HG03064 (cell line): ENCODE data around the gene DCAF8.
A peak's percentile ranks its signal among the peaks of the same experiment; 100 is the strongest.

Source experiments
- ATAC-seq: cut with Tn5 transposase; IDR thresholded peaks from one replicate; pipeline ENCODE4 v1.9.1; 2021; ENCODE audit warnings: low read depth; ENCODE audit not compliant: unreplicated experiment

DCAF8 gene

GRCh38 chr1:160206421-160207117 lies 55.8 kb downstream of the DCAF8 start:
- ATAC-seq: no peak

DNA sequence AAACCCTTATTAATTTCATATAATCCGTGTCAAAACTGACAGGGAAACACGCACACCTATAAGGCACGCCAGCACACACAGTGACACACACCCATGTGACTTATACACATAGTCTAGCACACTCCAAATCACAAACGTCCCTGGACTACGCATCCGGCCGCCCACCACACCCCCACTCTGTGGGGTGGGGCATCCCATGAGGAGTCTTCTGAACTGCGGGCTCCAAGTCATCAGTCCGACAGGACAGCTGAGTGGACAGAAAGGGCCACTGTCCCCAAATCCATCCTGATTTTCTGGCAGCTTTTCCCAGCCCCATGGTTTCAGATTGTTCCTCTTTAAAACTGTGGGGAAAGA lies 56.3 kb downstream of the DCAF8 start:
- ATAC-seq: no peak

DNA sequence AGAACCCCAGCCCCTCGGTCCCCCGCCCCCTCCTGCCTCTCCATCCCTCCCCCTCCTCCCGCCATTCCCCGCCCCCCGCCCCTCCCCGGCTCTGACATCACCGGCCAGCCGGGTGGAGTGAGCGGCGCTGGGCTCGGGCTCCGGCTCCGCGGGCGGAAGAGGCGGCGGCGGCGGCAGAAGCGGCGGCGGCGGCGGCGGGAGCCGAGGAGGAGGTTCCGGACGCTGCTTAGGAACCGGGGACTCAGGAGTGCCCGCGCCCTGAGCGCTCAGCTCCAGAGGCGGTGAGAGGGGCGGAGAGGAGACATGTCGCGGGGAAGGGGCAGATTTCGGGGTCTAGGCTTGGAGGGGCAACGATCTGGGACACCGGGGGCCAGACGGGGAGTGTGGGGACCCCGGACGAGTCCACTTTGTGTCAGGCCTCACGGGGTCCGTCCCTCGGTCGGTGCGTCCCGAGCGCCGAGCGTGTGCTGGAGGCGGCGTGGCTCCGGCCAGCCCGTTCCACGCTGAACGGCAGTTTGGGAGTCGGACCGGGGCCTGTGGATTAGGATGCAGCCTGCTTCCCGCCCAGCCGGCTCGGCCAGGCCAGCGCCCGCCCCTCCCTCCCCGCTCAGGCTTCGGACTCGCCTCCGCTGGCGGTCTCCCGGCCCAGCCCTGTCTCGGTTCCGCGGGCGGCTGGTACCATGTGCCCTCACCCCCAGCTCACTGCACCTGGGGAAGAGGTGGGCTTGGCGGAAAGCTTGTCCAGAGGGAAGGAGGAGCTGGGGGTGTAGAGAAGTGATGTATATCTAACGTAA lies 56.9 kb downstream of the DCAF8 start, which contains the start of gene PEA15:
PEA15 (plus strand) TSS at position 143 of the 794 bp plus-strand sequence. CDS start 6,161 bp downstream, outside the sequence.
- no peak for ATAC-seq

GRCh38 chr1:160204526-160205241 lies 57.7 kb downstream of the DCAF8 start:
- no peak for ATAC-seq

GRCh38 chr1:160200786-160201185 lies 61.6 kb downstream of the DCAF8 start:
- no peak for ATAC-seq

DNA sequence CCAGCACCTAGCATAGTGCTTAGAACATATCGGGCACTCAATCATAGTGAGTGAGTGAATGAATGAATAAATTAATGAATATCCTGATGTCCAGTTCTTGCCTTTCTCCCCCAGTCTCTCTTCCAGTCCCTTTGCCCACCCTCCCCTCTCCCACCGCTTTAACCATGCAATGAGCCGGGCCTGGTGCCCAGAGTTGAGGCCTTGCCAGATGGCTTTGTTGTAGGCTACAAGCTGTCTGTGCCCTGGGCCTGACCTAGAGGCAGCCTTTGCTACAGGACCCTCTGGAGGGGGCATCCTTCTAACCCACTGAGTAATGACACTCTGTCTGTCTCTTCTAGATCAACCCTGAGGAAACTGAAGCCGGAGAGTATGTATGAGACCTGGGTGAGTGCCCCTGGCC lies 65.1 kb downstream of the DCAF8 start:
- ATAC-seq: no peak

- no peak for ATAC-seq
These were observed 66.2 kb downstream of the DCAF8 start for GRCh38 chr1:160196143-160196542.

DNA sequence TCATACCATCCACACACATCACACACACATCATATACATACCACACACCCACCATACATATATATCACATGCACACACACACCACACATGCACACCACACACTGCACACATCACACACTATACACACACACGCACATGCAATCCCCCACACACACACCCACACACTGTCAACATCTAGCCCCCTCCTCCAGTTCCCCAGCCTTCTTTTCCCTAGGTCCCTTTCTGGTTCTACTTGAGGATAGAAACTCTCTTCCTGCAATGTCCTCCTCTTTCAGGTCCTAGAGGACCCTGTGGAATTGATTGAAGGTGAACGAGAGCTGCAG lies 67.7 kb downstream of the DCAF8 start:
- ATAC-seq: no peak

GRCh38 chr1:160193832-160194736 lies 68.3 kb downstream of the DCAF8 start:
- no peak for ATAC-seq

- ATAC-seq: peak; percentile 61
These were observed 69.1 kb downstream of the DCAF8 start for GRCh38 chr1:160193091-160193819.

- ATAC-seq: no peak
These were observed 70.1 kb downstream of the DCAF8 start for GRCh38 chr1:160192234-160192633.

DNA sequence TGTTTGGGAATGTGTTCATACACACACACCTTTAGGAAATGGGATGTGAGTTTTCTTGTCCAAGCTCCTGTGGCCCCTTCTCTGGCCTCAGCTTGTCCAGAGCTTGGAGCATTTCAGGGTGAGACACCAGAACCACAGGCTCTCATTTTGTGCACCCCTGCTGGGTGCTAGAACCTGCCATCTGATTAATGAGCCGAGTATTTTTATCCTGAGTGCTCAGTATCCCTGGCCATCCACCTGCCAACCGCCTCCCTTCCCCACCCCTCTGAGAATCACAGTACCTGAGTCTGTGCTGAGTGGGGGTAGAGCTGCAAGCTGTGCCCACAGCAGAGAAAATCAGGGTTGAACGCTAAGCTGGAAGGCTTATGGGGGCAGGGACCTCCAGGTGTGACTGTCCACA lies 70.6 kb downstream of the DCAF8 start:
- no peak for ATAC-seq

GRCh38 chr1:160189649-160190625 lies 72.4 kb downstream of the DCAF8 start, which contains the start of gene CASQ1:
Gene CASQ1 (plus strand): TSS chr1:160190575. CDS start chr1:160190752, 177 bp downstream.
- no peak for ATAC-seq

GRCh38 chr1:160188341-160188740 lies 74.0 kb downstream of the DCAF8 start:
- no peak for ATAC-seq

GRCh38 chr1:160187407-160187806 lies 74.9 kb downstream of the DCAF8 start:
- no peak for ATAC-seq

DNA sequence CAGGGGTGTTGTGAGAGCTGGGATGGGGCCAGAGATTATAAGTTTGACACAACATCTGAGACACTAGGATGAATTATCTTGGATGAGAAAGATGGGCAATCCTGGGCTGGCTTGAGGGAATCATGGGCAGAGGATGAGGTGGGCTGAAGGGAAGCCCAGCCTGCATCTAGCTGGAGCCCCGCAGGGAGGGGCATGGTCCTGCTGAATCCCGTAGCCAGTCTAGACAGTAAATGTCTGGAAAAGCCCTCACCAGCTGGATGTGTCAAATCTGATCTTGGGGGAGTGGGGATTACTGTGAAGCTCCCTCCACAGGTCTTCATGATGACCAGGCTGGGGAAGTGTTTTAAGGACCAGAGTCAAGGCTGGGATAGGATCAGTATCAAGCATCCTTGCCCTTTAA lies 75.6 kb downstream of the DCAF8 start:
- no peak for ATAC-seq

DNA sequence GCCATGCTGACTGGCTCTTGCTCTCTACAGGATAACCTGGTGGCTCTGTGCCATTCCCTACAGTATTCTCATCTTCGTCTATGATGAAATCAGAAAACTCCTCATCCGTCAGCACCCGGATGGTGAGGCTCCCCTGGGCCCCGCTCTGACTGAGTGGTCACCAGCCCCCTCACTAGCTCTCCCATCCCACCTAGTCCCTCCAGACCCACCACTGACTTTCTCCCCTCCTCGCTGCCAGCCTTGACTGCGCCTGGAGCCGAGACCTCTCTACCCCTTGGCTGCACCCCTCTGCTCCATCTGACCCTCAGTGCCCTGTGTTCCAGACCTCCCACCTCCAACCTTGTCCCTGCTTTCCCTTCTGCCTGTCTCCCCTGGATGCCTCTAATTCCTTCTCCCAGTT lies 76.1 kb downstream of the DCAF8 start:
- no peak for ATAC-seq

GRCh38 chr1:160179336-160179735 lies 83.0 kb downstream of the DCAF8 start:
- no peak for ATAC-seq

- ATAC-seq: no peak
These were observed 83.6 kb downstream of the DCAF8 start for GRCh38 chr1:160178731-160179130.
